HG03342 (cell line): ENCODE data around the gene TCF7L2.

Experiments
- ATAC-seq: cut with Tn5 transposase; IDR thresholded peaks from one replicate; pipeline ENCODE4 v1.9.1; 2021; ENCODE audit warnings: mild to moderate bottlenecking, moderate library complexity; ENCODE audit not compliant: unreplicated experiment

TCF7L2 gene

GRCh38 chr10:113115556-113115955 lies 165.5 kb downstream of the TCF7L2 start:
- ATAC-seq, result no peak

DNA sequence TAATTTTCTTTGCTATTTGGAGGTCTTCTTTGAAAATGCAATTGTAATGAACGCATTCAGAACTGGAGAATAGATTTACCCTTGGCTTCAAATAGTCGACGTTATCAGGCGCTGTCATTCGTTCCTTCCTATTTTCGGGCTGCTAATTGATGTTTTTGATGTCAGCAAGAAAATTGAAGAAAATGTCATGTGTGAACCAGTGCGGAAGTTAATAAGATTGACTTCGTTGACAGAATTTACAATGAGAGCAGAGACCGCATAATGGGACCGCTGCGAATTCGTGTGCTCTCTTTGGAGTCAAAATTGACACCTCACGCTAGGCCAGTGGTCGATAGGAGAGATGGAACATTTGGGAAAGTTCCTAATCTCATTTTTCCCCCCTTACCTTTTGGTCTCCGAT lies 168.8 kb downstream of the TCF7L2 start:
- no peak for ATAC-seq

DNA sequence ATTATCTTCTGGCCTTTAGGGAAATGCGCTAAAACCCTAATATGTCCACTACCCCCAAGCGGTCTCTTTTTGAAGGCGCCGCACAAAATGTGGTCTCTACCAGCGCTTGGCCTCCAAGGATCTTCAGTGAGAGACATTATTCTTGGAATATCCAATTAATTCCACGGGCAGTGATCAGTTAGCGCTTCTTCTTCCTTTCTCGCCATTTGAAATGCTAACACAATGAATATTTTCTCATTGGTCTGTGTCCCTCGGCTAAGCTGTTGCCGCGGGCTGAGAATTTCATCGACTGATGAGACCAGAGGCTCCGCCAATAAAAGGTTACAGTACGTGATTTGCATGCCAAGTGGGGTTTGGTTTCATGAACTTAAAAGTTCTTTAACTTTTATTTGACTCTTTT lies 169.8 kb downstream of the TCF7L2 start:
- no peak for ATAC-seq

GRCh38 chr10:113121153-113121552 lies 171.1 kb downstream of the TCF7L2 start:
- no peak for ATAC-seq

GRCh38 chr10:113122947-113123346 lies 172.9 kb downstream of the TCF7L2 start:
- ATAC-seq, result no peak

DNA sequence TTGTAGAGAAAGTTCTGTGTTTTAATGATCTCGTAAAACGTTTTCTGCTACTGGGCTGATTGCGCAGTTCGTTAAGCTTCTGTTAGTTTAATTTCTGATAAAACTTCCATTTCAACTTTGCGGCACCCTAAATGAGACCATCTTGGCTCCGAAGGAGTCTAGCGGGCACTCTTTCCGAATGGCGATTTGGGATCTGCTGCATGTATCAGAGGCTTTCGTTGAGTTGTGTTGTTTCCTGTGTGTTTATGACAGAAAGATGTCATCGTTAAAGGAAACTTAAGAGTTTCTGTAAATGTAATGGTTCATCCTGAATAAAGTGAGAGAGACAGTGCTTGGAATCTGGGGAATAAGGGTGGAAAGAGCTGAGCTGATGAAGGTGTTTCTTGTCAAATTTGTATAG lies 174.7 kb downstream of the TCF7L2 start:
- no peak for ATAC-seq

DNA sequence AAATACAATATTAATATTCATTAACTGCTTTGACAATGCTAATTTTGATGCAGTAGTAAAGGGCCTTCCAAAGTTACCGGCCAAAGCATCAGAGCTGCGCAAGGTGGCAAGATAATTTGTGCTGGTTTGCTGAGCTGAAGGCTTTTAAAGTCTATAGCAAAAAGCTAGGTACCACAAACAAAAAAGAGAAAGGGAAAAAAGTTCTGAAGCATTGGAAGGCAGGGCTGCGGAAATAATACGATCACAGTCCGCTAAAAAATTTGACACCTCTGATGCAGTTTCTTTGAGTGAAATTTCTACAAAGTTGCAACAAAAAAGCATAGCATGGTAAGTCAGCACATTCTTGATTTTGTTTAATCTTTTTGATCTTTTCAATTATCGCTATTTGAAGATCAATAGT lies 175.6 kb downstream of the TCF7L2 start:
- ATAC-seq, result no peak

DNA sequence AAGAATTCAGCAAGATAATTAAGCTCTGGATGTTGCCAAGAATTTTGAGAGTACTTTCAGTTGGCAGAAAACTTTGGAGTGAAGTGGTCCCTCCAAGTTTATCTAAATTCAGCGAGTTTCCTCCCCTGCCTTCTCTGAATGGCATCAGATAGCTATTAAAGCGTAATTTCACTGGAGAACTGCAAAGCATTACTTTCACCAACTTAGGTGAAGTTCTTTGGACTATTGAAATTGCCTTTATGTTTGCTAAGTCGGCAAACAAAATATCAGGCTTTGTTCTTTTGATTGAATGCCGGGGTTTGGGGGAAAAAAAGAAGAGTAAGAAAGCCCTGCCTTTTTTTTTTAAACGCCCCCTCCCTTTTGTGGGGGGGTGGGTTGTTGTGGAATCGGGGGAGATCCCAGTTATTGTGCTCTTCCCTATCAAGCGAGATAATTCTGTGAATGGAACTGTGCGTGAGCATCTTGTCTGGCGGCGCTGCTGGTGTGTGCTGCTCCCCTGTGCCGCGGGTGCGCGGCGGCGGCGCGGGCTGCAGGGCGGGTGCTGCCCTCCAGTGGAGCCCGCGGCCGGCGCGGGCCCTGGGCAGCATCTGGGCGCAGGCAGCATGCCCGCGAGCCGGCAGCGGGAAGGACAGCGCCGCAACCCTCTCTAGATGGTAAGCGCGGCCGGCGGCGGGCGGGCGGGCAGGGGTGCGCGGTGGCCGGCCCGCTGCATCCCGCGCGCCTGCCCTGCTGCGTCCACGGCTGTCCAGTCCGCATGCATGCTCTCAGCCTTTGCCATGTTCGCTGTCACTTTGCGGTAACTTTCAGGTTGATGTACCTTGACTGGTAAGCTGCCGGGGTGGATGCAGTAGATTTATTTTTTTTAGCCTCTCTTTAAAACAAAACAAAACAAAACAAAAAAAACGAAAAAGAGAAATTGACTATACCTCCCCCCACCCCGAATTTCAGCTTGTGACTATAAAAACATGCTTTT lies 176.5 kb downstream of the TCF7L2 start:
- ATAC-seq, result no peak

- ATAC-seq, result no peak
These were observed 177.3 kb downstream of the TCF7L2 start for GRCh38 chr10:113127261-113127900.

DNA sequence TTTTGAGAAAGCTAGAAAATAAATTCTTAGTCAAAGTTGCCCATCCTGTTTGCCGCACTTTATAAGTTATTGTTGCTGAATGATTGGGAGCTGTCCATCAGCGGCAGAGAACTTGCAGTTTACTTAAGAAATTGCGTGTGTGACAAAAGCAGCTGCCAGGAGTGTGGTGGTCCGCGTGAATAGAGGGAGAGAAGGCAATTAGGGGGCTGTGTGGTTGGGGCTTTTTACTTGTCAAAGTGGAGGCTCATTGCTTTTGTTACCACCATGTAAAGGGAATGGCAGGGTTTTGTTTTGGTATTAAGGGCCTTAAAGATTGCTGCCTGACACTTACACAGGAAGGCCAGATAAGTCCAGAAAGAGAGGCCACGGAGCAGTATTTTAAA lies 177.8 kb downstream of the TCF7L2 start:
- no peak for ATAC-seq

DNA sequence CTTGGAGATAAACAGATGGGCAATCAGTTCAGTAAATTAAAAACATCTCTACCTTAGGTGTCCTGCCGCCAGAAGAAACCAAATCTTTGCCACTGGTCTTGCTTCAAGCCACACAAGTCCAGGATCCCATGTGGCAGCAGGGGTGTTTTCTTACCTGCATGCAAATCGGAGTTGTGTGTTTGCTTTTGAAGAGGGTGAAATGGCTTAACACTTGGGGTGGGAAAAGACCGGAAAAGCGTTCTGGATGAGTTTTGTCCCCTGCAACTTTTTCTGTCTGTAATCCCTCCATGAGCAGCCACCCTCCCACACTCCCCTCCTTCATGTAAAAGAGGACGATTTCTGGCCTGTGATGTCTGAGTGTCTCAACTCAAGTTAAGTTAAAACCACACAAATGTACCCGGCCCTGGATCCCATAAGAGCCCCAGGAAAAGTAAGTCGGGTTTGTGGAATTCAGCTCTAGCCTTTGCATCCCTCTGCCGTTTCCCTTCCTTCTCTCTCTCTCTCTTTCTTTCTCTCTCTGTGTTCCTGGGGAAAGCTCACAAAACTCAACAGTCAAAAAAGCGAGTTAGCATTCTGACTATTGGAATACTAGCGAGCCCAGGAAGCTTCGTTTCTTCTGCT lies 178.5 kb downstream of the TCF7L2 start:
- no peak for ATAC-seq

GRCh38 chr10:113129117-113129516 lies 179.1 kb downstream of the TCF7L2 start:
- no peak for ATAC-seq

DNA sequence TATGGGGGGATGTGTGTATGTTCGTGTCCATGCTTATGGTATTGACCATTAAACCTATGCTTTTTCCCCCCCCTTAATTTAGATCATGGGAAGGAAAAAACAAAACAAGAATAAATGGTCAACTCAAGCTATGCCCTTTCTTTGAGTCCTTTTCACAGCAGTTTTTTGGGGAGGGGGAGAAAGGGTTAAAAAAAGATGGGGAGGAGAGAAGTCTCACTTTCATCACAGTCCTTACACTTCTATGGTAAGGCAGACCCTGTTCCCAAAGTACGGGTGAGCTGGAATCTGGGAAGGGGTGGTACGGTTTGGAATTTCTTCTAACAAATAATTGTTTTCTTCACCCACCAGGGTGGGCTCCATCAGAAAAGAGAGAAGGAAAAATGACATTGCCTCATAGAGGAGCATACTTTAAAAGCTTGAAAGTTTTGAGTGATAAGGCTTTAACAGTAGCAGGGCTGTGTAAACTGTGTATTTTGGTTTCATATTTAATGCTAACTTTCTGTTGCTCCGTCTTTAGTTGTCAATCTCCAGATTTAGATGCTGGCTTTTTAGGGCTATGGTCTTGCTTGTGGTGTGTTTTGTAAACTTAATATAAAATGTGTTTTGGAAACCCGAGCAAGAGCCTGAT lies 180.1 kb downstream of the TCF7L2 start:
- ATAC-seq, result no peak

DNA sequence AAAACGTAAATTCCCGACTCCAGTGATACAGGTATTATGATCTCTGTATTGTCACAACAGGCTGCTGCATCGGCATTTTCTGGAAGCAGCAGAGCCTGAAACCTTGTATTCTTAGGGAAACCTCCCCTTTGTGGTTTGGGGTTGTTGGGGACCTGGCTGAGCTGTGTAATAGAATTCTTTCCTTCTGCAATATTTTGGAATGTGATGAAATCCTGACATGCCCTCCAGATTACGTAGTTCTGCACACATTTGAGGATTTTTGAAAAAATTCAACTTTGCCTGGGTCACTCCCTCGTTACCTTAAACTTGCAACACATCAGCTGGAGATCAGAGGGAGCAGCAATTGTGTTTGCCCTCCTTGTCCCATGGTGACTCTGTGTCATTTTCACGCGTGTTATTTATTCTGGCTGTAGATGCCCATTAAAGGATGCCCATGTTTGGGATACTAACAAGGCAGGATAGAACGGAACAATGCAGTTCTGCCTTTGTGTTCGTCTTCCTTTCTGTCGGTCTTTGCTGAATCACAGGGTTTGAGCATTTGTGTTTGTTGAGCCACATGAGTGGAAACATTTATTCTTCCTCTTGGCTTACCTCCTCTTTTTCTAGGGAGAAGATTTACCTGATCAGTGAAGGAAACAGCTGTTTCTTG lies 181.7 kb downstream of the TCF7L2 start:
- ATAC-seq, result no peak

DNA sequence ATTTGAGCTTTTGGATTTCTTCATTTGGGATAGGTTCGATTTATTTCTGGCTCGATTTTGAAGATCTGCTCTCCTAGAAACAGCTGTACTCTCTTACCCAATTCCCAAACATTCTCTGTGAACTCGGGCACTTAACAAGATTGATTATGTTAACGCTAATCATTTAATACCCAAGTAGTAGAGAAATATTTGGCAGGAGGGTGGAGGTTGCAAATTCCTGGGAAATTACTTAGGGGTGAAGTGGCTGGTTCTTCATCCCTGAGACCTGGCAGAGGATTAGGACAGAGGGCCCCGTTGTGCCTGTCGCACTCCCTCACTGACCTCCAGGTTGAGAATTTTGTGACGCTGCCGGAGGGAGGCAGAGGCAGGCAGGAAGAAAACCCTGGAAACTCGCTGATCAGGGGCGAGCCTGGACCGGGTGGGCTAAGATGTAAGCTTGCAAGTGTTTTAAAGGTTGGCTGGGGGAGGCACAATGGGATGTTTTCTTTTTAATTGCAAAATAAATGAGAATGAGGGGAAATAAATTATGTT lies 182.6 kb downstream of the TCF7L2 start:
- no peak for ATAC-seq

DNA sequence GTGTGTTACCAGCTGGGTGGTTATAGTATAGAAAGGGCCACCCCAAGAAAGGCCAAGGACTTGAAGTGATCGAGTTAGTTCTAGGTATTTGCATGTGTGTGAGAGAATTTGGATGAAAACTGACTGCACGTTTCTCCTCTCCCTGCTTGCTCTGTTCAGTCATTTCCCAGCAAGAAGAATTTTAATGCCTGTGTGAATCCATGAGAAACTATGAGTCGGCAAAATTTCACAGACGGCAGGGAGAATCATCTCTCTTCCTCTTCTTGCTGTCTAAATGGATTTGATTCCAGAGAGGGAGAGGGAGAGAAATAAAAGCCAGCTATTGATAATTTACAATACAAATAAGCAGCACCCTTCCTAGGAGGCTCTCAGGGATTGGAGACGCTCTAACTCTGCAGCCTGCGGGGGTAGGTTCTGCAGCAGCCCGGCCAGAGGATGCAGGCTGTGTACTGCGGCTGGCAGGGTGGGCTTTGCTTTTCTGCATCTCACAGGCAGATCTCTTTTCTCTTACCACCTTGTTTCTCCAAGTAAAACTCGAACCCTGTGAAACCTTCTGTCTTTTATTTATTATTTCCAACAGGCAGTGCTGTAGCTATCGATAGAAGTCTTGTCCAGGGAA lies 183.6 kb downstream of the TCF7L2 start:
- no peak for ATAC-seq

DNA sequence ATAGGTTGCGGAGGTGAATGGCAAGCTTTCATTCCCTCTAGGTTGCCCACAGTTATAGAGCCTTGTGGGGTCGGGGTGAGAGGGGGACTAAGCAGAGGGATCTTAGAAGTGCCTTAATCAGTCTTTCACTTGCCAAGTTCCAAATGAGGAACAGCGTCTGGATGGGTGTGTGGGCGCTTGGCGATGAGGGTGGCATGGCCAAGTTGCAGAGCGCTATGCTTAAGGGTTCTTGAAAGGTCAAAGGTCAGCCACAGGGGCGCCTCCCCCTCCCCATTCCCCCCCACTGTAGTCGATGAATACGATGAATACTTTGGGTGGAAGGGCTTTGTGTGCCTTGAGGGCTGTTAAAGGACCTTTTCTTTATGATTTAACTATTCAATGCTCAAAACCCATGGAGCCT lies 185.0 kb downstream of the TCF7L2 start:
- ATAC-seq, result no peak

GRCh38 chr10:113137941-113138685 lies 188.1 kb downstream of the TCF7L2 start:
- ATAC-seq, result no peak

- no peak for ATAC-seq
These were observed 189.0 kb downstream of the TCF7L2 start for GRCh38 chr10:113138937-113139585.
